Urinary bladder (tissue), 4 donors: ENCODE measurements around the gene RAB21. TPM values are rescaled to one million over a fixed set of nuclear protein-coding genes. Genes with fewer than 3 reads are reported as not detected.

Experiments
- DNase-seq: peaks from one replicate; pipeline ENCODE4 v3.0.0-alpha.2; 2015; ENCODE audit errors: extremely low spot score
- H3K27ac ChIP-seq: one replicate; pipeline ENCODE4 v1.5.1; 2013; ENCODE audit warnings: low read depth, mild to moderate bottlenecking, moderate library complexity
- H3K36me3 ChIP-seq: one replicate; pipeline ENCODE4 v1.6.1; 2013; ENCODE audit warnings: mild to moderate bottlenecking, moderate library complexity; ENCODE audit not compliant: insufficient read depth
- H3K4me1 ChIP-seq: one replicate; pipeline ENCODE4 v1.6.1; 2013; ENCODE audit warnings: mild to moderate bottlenecking, moderate library complexity; ENCODE audit not compliant: insufficient read depth
- H3K4me3 ChIP-seq: one replicate; pipeline ENCODE4 v1.5.1; 2013; ENCODE audit warnings: low read depth, low read length
- WGBS: extraction: QIAGEN DNeasy Blood & Tissue Kit; methylation state at CpG from one replicate; pipeline ENCODE4 v1.1.7; 2013; 5-methylcytosine and 5-hydroxymethylcytosine counted together
- polyA plus RNA-seq: library from polyadenylated mRNA; stranded (reverse); fragments of 200-250 nt; gene quantifications from one replicate; pipeline ENCODE4 v1.2.3, GENCODE V29; 2013
- total RNA-seq: library from RNA; depleted of rRNA; stranded (reverse); fragments of >200 nt; gene quantifications from one replicate; pipeline ENCODE4 v1.2.3, GENCODE V29; 2014
- donor health status: healthy with polysubstance abuse.
- donor health status: healthy.

The RAB21 gene
- total RNA-seq (45.0 TPM), polyA plus RNA-seq (34.7 TPM)

- peak; percentile 91 for DNase-seq
- 1% methylated on average over 56 of the region's 56 CpGs for WGBS
- no peaks in the 10 kb centered on the region for H3K36me3 ChIP-seq
- H3K27ac ChIP-seq = peak within 1 kb of the TSS; percentile 95
- peak within 1 kb of the TSS; percentile 89 for H3K4me3 ChIP-seq
- peaks cover 2% of the 10 kb centered on the region for H3K4me1 ChIP-seq
Observed at GRCh38 chr12:71754461-71755145, at the start of gene RAB21. RAB21 (plus strand) TSS chr12:71754863; CDS start chr12:71755130, 267 bp downstream.

GRCh38 chr12:71704920-71705319, 49.7 kb upstream of the RAB21 start:
- Histone ChIP-seq H3K4me3 (no peak overlapping the region), H3K4me1 (no peaks in the 10 kb centered on the region), H3K36me3 (no peaks in the 10 kb centered on the region), H3K27ac (no peak overlapping the region)
- DNase-seq = no peak
- 78% methylated on average over 2 of the region's 2 CpGs for WGBS

GRCh38 chr12:71708658-71709057, 46.0 kb upstream of the RAB21 start:
- no peaks in the 10 kb centered on the region for H3K36me3 ChIP-seq
- no peak overlapping the region for H3K27ac ChIP-seq
- no peaks in the 10 kb centered on the region for H3K4me1 ChIP-seq
- 97% methylated on average over 1 of the region's 1 CpG for WGBS
- no peak for DNase-seq
- H3K4me3 ChIP-seq = no peak overlapping the region

- Histone ChIP-seq H3K4me1 (no peaks in the 10 kb centered on the region), H3K36me3 (no peaks in the 10 kb centered on the region), H3K4me3 (no peak overlapping the region), H3K27ac (no peak overlapping the region)
- WGBS = 89% methylated on average over 7 of the region's 7 CpGs
- no peak for DNase-seq
Observed at GRCh38 chr12:71710276-71711125, 44.2 kb upstream of the RAB21 start.

GRCh38 chr12:71718611-71719010, 36.1 kb upstream of the RAB21 start:
- Histone ChIP-seq H3K4me3 (no peak overlapping the region), H3K36me3 (no peaks in the 10 kb centered on the region), H3K27ac (no peak overlapping the region), H3K4me1 (no peaks in the 10 kb centered on the region)
- DNase-seq = no peak

GRCh38 chr12:71719647-71720370, 34.9 kb upstream of the RAB21 start:
- 86% methylated on average over 5 of the region's 5 CpGs for WGBS
- Histone ChIP-seq H3K4me3 (no peak overlapping the region), H3K36me3 (no peaks in the 10 kb centered on the region), H3K4me1 (no peaks in the 10 kb centered on the region), H3K27ac (no peak overlapping the region)
- peak; percentile 8 for DNase-seq

GRCh38 chr12:71721783-71722505, 32.7 kb upstream of the RAB21 start:
- DNase-seq = no peak
- WGBS = 90% methylated on average over 4 of the region's 4 CpGs
- no peak overlapping the region for H3K27ac ChIP-seq

GRCh38 chr12:71725011-71725410, 29.7 kb upstream of the RAB21 start:
- DNase-seq = no peak
- WGBS = 72% methylated on average over 3 of the region's 3 CpGs
- H3K27ac ChIP-seq = no peak overlapping the region
- no peak overlapping the region for H3K4me3 ChIP-seq
- no peaks in the 10 kb centered on the region for H3K4me1 ChIP-seq
- H3K36me3 ChIP-seq = no peaks in the 10 kb centered on the region

More at GRCh38 chr12:71721783-71722505, 32.7 kb upstream of the RAB21 start:
- no peak overlapping the region for H3K4me3 ChIP-seq
- no peaks in the 10 kb centered on the region for H3K4me1 ChIP-seq
- H3K36me3 ChIP-seq = no peaks in the 10 kb centered on the region

- no peaks in the 10 kb centered on the region for H3K36me3 ChIP-seq
- H3K27ac ChIP-seq = no peak overlapping the region
- WGBS = 75% methylated on average over 2 of the region's 2 CpGs
- H3K4me3 ChIP-seq = no peak overlapping the region
- no peaks in the 10 kb centered on the region for H3K4me1 ChIP-seq
- DNase-seq = no peak
Observed at GRCh38 chr12:71726548-71726947, 28.1 kb upstream of the RAB21 start.

- Histone ChIP-seq H3K27ac (no peak overlapping the region), H3K4me1 (no peaks in the 10 kb centered on the region), H3K4me3 (no peak overlapping the region), H3K36me3 (no peaks in the 10 kb centered on the region)
- 71% methylated on average over 5 of the region's 5 CpGs for WGBS
- DNase-seq = no peak
Observed at GRCh38 chr12:71727958-71728357, 26.7 kb upstream of the RAB21 start.

GRCh38 chr12:71730936-71731335, 23.7 kb upstream of the RAB21 start:
- WGBS = 79% methylated on average over 7 of the region's 7 CpGs
- H3K4me3 ChIP-seq = no peak overlapping the region
- no peak overlapping the region for H3K27ac ChIP-seq
- no peak for DNase-seq
- H3K36me3 ChIP-seq = no peaks in the 10 kb centered on the region
- no peaks in the 10 kb centered on the region for H3K4me1 ChIP-seq

GRCh38 chr12:71731439-71732356, 23.0 kb upstream of the RAB21 start:
- DNase-seq = no peak
- no peaks in the 10 kb centered on the region for H3K4me1 ChIP-seq
- 73% methylated on average over 21 of the region's 21 CpGs for WGBS
- no peak overlapping the region for H3K27ac ChIP-seq
- no peaks in the 10 kb centered on the region for H3K36me3 ChIP-seq
- H3K4me3 ChIP-seq = no peak overlapping the region
